SK-N-SH (cell line): ENCODE results near the gene MBD4. TPM values are rescaled to one million over a fixed set of nuclear protein-coding genes. Genes with fewer than 3 reads are reported as not detected.
"Not testable (repeated sequence)": the region's sequence is repeated elsewhere in the genome, so short reads cannot be mapped to it uniquely, and the experiment has no call there.

Experiments used
- CTCF ChIA-PET: fragments of 300-600, 350-600 bp; formaldehyde crosslinking; extraction: SDS; loops from one replicate; lab custom pipeline; 2021; lab: Yijun Ruan, JAX
- POLR2A ChIA-PET: fragments of 350-600 bp; sonication (Branson Sonifier 250); formaldehyde crosslinking; extraction: SDS; loops from one replicate; lab custom pipeline; 2020; ENCODE audit warnings: antibody characterized with exemption, inconsistent platforms; lab: Yijun Ruan, JAX
- DNase-seq: peaks from one replicate; pipeline ENCODE4 v3.0.0; 2012
- H2AFZ ChIP-seq: fragments of 200-600 bp; sonication (generic); 2 replicates; pipeline ENCODE4 v1.8.1; 2016; ENCODE audit warnings: antibody characterized with exemption, mild to moderate bottlenecking, low read depth
- H3F3A ChIP-seq: fragments of 200-600 bp; sonication (generic); replicated peaks from 2 replicates; pipeline ENCODE3; 2016; ENCODE audit warnings: antibody characterized with exemption, mild to moderate bottlenecking; ENCODE audit not compliant: insufficient read depth
- H3K27ac ChIP-seq, 2 experiments: fragments of 200-500 bp in 1 of 2; fragments of 200-600 bp in 1 of 2; sonication (Bioruptor generic) in 1 of 2; sonication (generic), shearing (Covaris generic) in 1 of 2; 2 replicates each; pipeline versions ENCODE4 v1.5.1 to v1.6.1; 2014 to 2016; ENCODE audit warnings: low read depth in 2 of 2, inconsistent platforms in 1 of 2, low read length in 1 of 2, mild to moderate bottlenecking in 1 of 2, mixed read lengths in 1 of 2
- H3K27me3 ChIP-seq: fragments of 200-600 bp; sonication (generic), shearing (Covaris generic); 2 replicates; pipeline ENCODE4 v1.6.1; 2016; ENCODE audit warnings: mixed run types; ENCODE audit not compliant: insufficient read depth
- H3K36me3 ChIP-seq, 2 experiments: fragments of 200-500 bp in 1 of 2; fragments of 200-600 bp in 1 of 2; sonication (Bioruptor generic) in 1 of 2; sonication (generic) in 1 of 2; replicated peaks in 1 of 2; 2 replicates each; pipeline versions ENCODE3 to v1.5.1; 2014 to 2016; ENCODE audit warnings: low read length in 1 of 2, mild to moderate bottlenecking in 1 of 2; ENCODE audit not compliant: insufficient read depth in 2 of 2, control insufficient read depth in 1 of 2
- H3K4me1 ChIP-seq, 2 experiments: fragments of 200-500 bp in 1 of 2; fragments of 200-600 bp in 1 of 2; sonication (Bioruptor generic) in 1 of 2; sonication (generic), shearing (Covaris generic) in 1 of 2; 2 replicates each; pipeline versions ENCODE4 v1.5.1 to v1.6.1; 2014 to 2016; ENCODE audit warnings: low read depth in 1 of 2, low read length in 1 of 2, mixed run types in 1 of 2; ENCODE audit not compliant: insufficient read depth in 2 of 2, control insufficient read depth in 1 of 2
- H3K4me2 ChIP-seq: fragments of 200-600 bp; sonication (generic), shearing (Covaris generic); 2 replicates; pipeline ENCODE4 v1.6.1; 2017; ENCODE audit warnings: mixed run types
- H3K4me3 ChIP-seq, 2 experiments: fragments of 200-500 bp in 1 of 2; fragments of 200-600 bp in 1 of 2; sonication (Bioruptor generic) in 1 of 2; sonication (generic), shearing (Covaris generic) in 1 of 2; 2 replicates each; pipeline versions ENCODE4 v1.5.1 to v1.8.1; 2014 to 2016; ENCODE audit warnings: low read depth in 2 of 2, inconsistent platforms in 1 of 2, low read length in 1 of 2, mild to moderate bottlenecking in 1 of 2, mixed read lengths in 1 of 2, moderate library complexity in 1 of 2
- H3K79me2 ChIP-seq: fragments of 200-600 bp; sonication (generic); 2 replicates; pipeline ENCODE4 v1.8.1; 2017; ENCODE audit warnings: mild to moderate bottlenecking; ENCODE audit not compliant: insufficient read depth
- H3K9ac ChIP-seq: fragments of 200-600 bp; sonication (generic); 2 replicates; pipeline ENCODE4 v1.6.1; 2017; ENCODE audit warnings: mixed run types
- H3K9me2 ChIP-seq: fragments of 200-600 bp; sonication (generic); 2 replicates; pipeline ENCODE4 v1.6.1; 2017; ENCODE audit warnings: mixed run types
- H3K9me3 ChIP-seq: fragments of 200-600 bp; sonication (generic); 2 replicates; pipeline ENCODE4 v1.6.1; 2017; ENCODE audit warnings: mixed run types, mild to moderate bottlenecking, moderate library complexity
- H4K20me1 ChIP-seq: fragments of 200-600 bp; sonication (generic); 2 replicates; pipeline ENCODE4 v1.6.1; 2017; ENCODE audit warnings: mild to moderate bottlenecking, mixed run types; ENCODE audit not compliant: insufficient read depth
- CTCF ChIP-seq: fragments of 200-600 bp; sonication (generic); IDR thresholded peaks from 2 replicates; pipeline ENCODE4 v1.6.1; 2017; ENCODE audit warnings: antibody characterized with exemption, mild to moderate bottlenecking, moderate library complexity
- ELF1 ChIP-seq: IDR thresholded peaks from 2 replicates; pipeline ENCODE4 v1.4.0; 2012
- EZH2phosphoT487 ChIP-seq: fragments of 200-600 bp; sonication (generic); IDR thresholded peaks from 2 replicates; pipeline ENCODE4 v1.6.1; 2017; ENCODE audit warnings: low read depth, mixed run types, mild to moderate bottlenecking, antibody characterized with exemption, moderate library complexity, borderline replicate concordance
- FOSL2 ChIP-seq: IDR thresholded peaks from 2 replicates; pipeline ENCODE4 v1.4.0; 2012; ENCODE audit warnings: low read depth, mild to moderate bottlenecking, moderate library complexity, borderline replicate concordance
- FOXJ3 ChIP-seq: sonication (generic); formaldehyde crosslinking; IDR thresholded peaks from 2 replicates; pipeline ENCODE4 v1.5.1; 2020; ENCODE audit warnings: mild to moderate bottlenecking, missing genetic modification reagents
- IRF3 ChIP-seq: fragments of 150-350 bp; IDR thresholded peaks from 2 replicates; pipeline ENCODE4 v1.6.1; 2016; ENCODE audit warnings: mild to moderate bottlenecking, low read depth, low read length
- JUND ChIP-seq: IDR thresholded peaks from 2 replicates; pipeline ENCODE4 v1.4.0; 2012
- MAX ChIP-seq: IDR thresholded peaks from 2 replicates; pipeline ENCODE4 v1.4.0; 2012; ENCODE audit warnings: low read depth
- MEF2A ChIP-seq: IDR thresholded peaks from 2 replicates; pipeline ENCODE4 v1.4.0; 2012; ENCODE audit warnings: low read depth, borderline replicate concordance
- NRF1 ChIP-seq: IDR thresholded peaks from 2 replicates; pipeline ENCODE4 v1.6.1; 2012; ENCODE audit warnings: low read depth, mild to moderate bottlenecking, low read length
- POLR2AphosphoS5 ChIP-seq: IDR thresholded peaks from 2 replicates; pipeline ENCODE4 v1.6.1; 2012; ENCODE audit warnings: low read depth, low read length
- RAD21 ChIP-seq: IDR thresholded peaks from 2 replicates; pipeline ENCODE4 v1.6.1; 2012; ENCODE audit warnings: mild to moderate bottlenecking, low read length
- RCOR1 ChIP-seq: fragments of 150-350 bp; IDR thresholded peaks from 2 replicates; pipeline ENCODE4 v1.6.1; 2017; ENCODE audit warnings: antibody characterized with exemption, low read length
- RXRA ChIP-seq: IDR thresholded peaks from 2 replicates; pipeline ENCODE4 v1.4.0; 2012; ENCODE audit warnings: low read depth, mild to moderate bottlenecking, borderline replicate concordance
- SIN3A ChIP-seq: IDR thresholded peaks from 2 replicates; pipeline ENCODE4 v1.6.1; 2012; ENCODE audit warnings: low read depth, mild to moderate bottlenecking, low read length, moderate library complexity, borderline replicate concordance
- TAF1 ChIP-seq: IDR thresholded peaks from 2 replicates; pipeline ENCODE4 v1.6.1; 2012; ENCODE audit warnings: low read depth, mild to moderate bottlenecking, low read length, moderate library complexity, borderline replicate concordance
- TEAD4 ChIP-seq: IDR thresholded peaks from 2 replicates; pipeline ENCODE4 v1.4.0; 2012; ENCODE audit warnings: mild to moderate bottlenecking, borderline replicate concordance; ENCODE audit not compliant: insufficient read depth
- USF2 ChIP-seq: fragments of 150-350 bp; IDR thresholded peaks from 2 replicates; pipeline ENCODE4 v1.6.1; 2017; ENCODE audit warnings: antibody characterized with exemption, low read length, low read depth, borderline replicate concordance
- WGBS: methylation state at CpG from one replicate; pipeline ENCODE4 v1.1.6; 2017; ENCODE audit warnings: low lambda C conversion rate; 5-methylcytosine and 5-hydroxymethylcytosine counted together
- polyA plus RNA-seq, 3 experiments: library from polyadenylated mRNA; depleted of rRNA; stranded (reverse); fragments of >200 nt; gene quantifications; 2 replicates each; pipeline ENCODE4 v1.2.3, GENCODE V29; 2012

MBD4 gene
- polyA plus RNA-seq, 1 of the 3 experiments (the other 2 are of a cell fraction): 11.1 TPM

- Histone ChIP-seq H3K27ac (no peak overlapping the region), H4K20me1 (peaks cover 36% of the 10 kb centered on the region), H3K36me3 (peaks cover 12 to 33% of the 10 kb centered on the region in 2 experiments), H3K9me2 (no peaks in the 10 kb centered on the region), H3K9me3 (no peaks in the 10 kb centered on the region), H3K27me3 (no peaks in the 10 kb centered on the region), H3K4me3 (no peak overlapping the region), H3F3A (peaks cover 2% of the 10 kb centered on the region), H2AFZ (no peak overlapping the region), H3K4me1 (peaks cover 4 to 8% of the 10 kb centered on the region in 2 experiments; a peak in 1 of 4 replicates), H3K79me2 (peaks cover 39% of the 10 kb centered on the region), H3K4me2 (no peak overlapping the region), H3K9ac (no peak overlapping the region)
- CTCF ChIA-PET: no interaction called here
- 96% methylated on average over 6 of the region's 6 CpGs for WGBS
- POLR2A ChIA-PET: no interaction called here
- no peak for DNase-seq
- TF ChIP-seq MEF2A: no peak
- no peak for TF ChIP-seq FOXJ3 (CRISPR knock-in tag)
- no peak for TF ChIP-seq SIN3A
- TF ChIP-seq MAX: no peak
- no peak for TF ChIP-seq NRF1
- no peak for TF ChIP-seq ELF1
- TF ChIP-seq CTCF: no peak
- TF ChIP-seq TEAD4: no peak
- TF ChIP-seq FOSL2: no peak
- no peak for TF ChIP-seq POLR2AphosphoS5
- TF ChIP-seq RAD21: no peak
- TF ChIP-seq JUND: no peak
- TF ChIP-seq TAF1: no peak
- no peak for TF ChIP-seq RXRA
- TF ChIP-seq IRF3: no peak
- TF ChIP-seq USF2: no peak
- no peak for TF ChIP-seq EZH2phosphoT487
- no peak for TF ChIP-seq RCOR1
Measured at GRCh38 chr3:129393271-129393670, 46.5 kb downstream of the MBD4 start.

GRCh38 chr3:129392106-129392887 is 47.5 kb downstream of the MBD4 start:
- 77% methylated on average over 6 of the region's 8 CpGs for WGBS
- H3K4me3 ChIP-seq, POLR2A ChIA-PET, H3K9me3 ChIP-seq, H2AFZ ChIP-seq, H3K4me1 ChIP-seq, CTCF ChIA-PET, H3K9me2 ChIP-seq, H3K9ac ChIP-seq, H3K4me2 ChIP-seq, H3K27ac ChIP-seq, H3F3A ChIP-seq, H3K27me3 ChIP-seq, DNase-seq: not testable (repeated sequence)
- peaks cover 26% of the 10 kb centered on the region for H4K20me1 ChIP-seq
- H3K36me3 ChIP-seq: peaks cover 17 to 40% of the 10 kb centered on the region in 2 experiments
- H3K79me2 ChIP-seq: peaks cover 30% of the 10 kb centered on the region

GRCh38 chr3:129391583-129391982 is 48.2 kb downstream of the MBD4 start:
- H3K27ac ChIP-seq, H3K4me3 ChIP-seq, H3K27me3 ChIP-seq, H3K4me1 ChIP-seq, H3K9ac ChIP-seq, H3F3A ChIP-seq, H2AFZ ChIP-seq, DNase-seq, CTCF ChIA-PET, POLR2A ChIA-PET, H3K9me3 ChIP-seq, H3K9me2 ChIP-seq, H3K4me2 ChIP-seq: not testable (repeated sequence)
- Histone ChIP-seq H3K79me2 (peaks cover 22% of the 10 kb centered on the region), H3K36me3 (peaks cover 21 to 43% of the 10 kb centered on the region in 2 experiments), H4K20me1 (peaks cover 20% of the 10 kb centered on the region)
- WGBS: 88% methylated on average over 2 of the region's 4 CpGs
